Upper lobe of left lung (tissue), 6 donors: ENCODE measurements around the gene MAP4K2. TPM values are rescaled to one million over a fixed set of nuclear protein-coding genes. Genes with fewer than 3 reads are reported as not detected.

Source experiments
- ATAC-seq, 2 donors: fragments of 200-7000 bp; cut with Tn5 transposase; one replicate each; pipeline ENCODE4 v1.9.1; 2022; ENCODE audit warnings: mild to moderate bottlenecking in 2 of 2, moderate library complexity in 2 of 2; ENCODE audit not compliant: low FRiP score in 2 of 2
- DNase-seq, 2 donors: peaks; one replicate each; pipeline ENCODE4 v3.0.0-alpha.2; 2019 to 2020
- H3K27ac ChIP-seq, 4 donors: fragments of 200-600 bp; sonication (generic); one replicate each; pipeline ENCODE4 v1.5.1; 2016 to 2019
- H3K27me3 ChIP-seq, 4 donors: fragments of 200-600 bp; sonication (generic); one replicate each; pipeline ENCODE4 v1.5.1; 2017 to 2019
- H3K36me3 ChIP-seq, 4 donors: fragments of 200-600 bp; sonication (generic); one replicate each; pipeline ENCODE4 v1.5.1; 2016 to 2019
- H3K4me1 ChIP-seq, 4 donors: fragments of 200-600 bp; sonication (generic); one replicate each; pipeline ENCODE4 v1.5.1; 2018 to 2019
- H3K4me3 ChIP-seq, 4 donors: fragments of 200-600 bp; sonication (generic); one replicate each; pipeline ENCODE4 v1.5.1; 2017 to 2019; ENCODE audit warnings: mild to moderate bottlenecking in 2 of 4, moderate library complexity in 1 of 4
- H3K9me3 ChIP-seq, 4 donors: fragments of 200-600 bp; sonication (generic); one replicate each; pipeline ENCODE4 v1.5.1; 2018 to 2019
- CTCF ChIP-seq, 6 experiments: fragments of 450-650 bp in 4 of 6; fragments of 200-600 bp in 2 of 6; sonication (generic) in 2 of 6; IDR thresholded peaks; one replicate each; pipeline ENCODE4 v1.5.1; 2016 to 2019; ENCODE audit warnings: antibody characterized with exemption in 6 of 6
- EP300 ChIP-seq, 4 donors: sonication (generic); formaldehyde crosslinking; IDR thresholded peaks; one replicate each; pipeline ENCODE4 v1.5.1; 2017; ENCODE audit warnings: antibody characterized with exemption in 4 of 4, control low read depth in 2 of 4
- POLR2A ChIP-seq, 4 donors: fragments of 450-650 bp; IDR thresholded peaks; one replicate each; pipeline ENCODE4 v1.5.1; 2016 to 2017; ENCODE audit warnings: antibody characterized with exemption in 4 of 4, mild to moderate bottlenecking in 2 of 4
- POLR2AphosphoS5 ChIP-seq, 2 donors: sonication (generic); formaldehyde crosslinking; IDR thresholded peaks; one replicate each; pipeline ENCODE4 v1.5.1; 2017; ENCODE audit warnings: antibody characterized with exemption in 2 of 2
- WGBS, 2 donors: methylation state at CpG; one replicate each; pipeline ENCODE4 v1.1.5; 2017 to 2018; 5-methylcytosine and 5-hydroxymethylcytosine counted together
- total RNA-seq, 6 donors: library from RNA; depleted of rRNA in 4 of 6; stranded (reverse); fragments of >200 nt in 4 of 6; gene quantifications; one replicate each; pipeline versions ENCODE4 v1.1.0 to v1.2.1, GENCODE V29; 2016 to 2021
- donor health status: DM: no; HTN: no; CAD: no; lungs with moderate emphysema.
- donor health status: DM: no; HTN: yes; CAD: no; lungs with severe emphysema.

MAP4K2 gene
- total RNA-seq, 6 donors from 2014 or later, result 19.0 to 84.7 (median 29.2) TPM

GRCh38 chr11:64760759-64761420 lies 42.1 kb downstream of the MAP4K2 start:
- no peaks in the 10 kb centered on the region for H3K9me3 ChIP-seq
- H3K27me3 ChIP-seq, result no peaks in the 10 kb centered on the region
- TF ChIP-seq CTCF (IDR thresholded peaks at IDR 0.05) (no peak), POLR2AphosphoS5 (IDR thresholded peaks at IDR 0.05) (no peak), EP300 (IDR thresholded peaks at IDR 0.05) (no peak), POLR2A (IDR thresholded peaks at IDR 0.05) (no peak)
- 62 to 66% methylated on average over 7 of the region's 7 CpGs for WGBS, 2 donors
- H3K27ac ChIP-seq, result peak overlapping the region in 2 of 4 donors; percentile 20 to 53
- no peak overlapping the region for H3K4me3 ChIP-seq
- H3K4me1 ChIP-seq, result peaks cover 18 to 38% (median 26%) of the 10 kb centered on the region in 4 donors
- DNase-seq, result no peak
- H3K36me3 ChIP-seq, result peaks cover 16 to 42% (median 36%) of the 10 kb centered on the region in 4 donors
- no peak for ATAC-seq

GRCh38 chr11:64759722-64760719 lies 43.0 kb downstream of the MAP4K2 start, which contains the start of gene PYGM:
Gene PYGM (minus strand): TSS chr11:64759974. CDS start chr11:64759898, 76 bp downstream.
- peak in 1 of 2 donors; percentile 85 for DNase-seq
- no peaks in the 10 kb centered on the region for H3K9me3 ChIP-seq
- TF ChIP-seq POLR2AphosphoS5 (IDR thresholded peaks at IDR 0.05) (no peak), EP300 (IDR thresholded peaks at IDR 0.05) (no peak), POLR2A (IDR thresholded peaks at IDR 0.05) (no peak), CTCF (IDR thresholded peaks at IDR 0.05) (no peak)
- 69 to 72% methylated on average over 17 to 24 of the region's 24 CpGs for WGBS, 2 donors
- no peaks in the 10 kb centered on the region for H3K27me3 ChIP-seq
- H3K27ac ChIP-seq, result peak within 1 kb of the TSS in 3 of 4 donors; percentile 20 to 53 (median 46)
- peaks cover 8 to 33% (median 27%) of the 10 kb centered on the region in 4 donors for H3K36me3 ChIP-seq
- peaks cover 18 to 35% (median 24%) of the 10 kb centered on the region in 4 donors for H3K4me1 ChIP-seq
- ATAC-seq, result peak; percentile 70 to 82
- no peak within 1 kb of the TSS for H3K4me3 ChIP-seq

GRCh38 chr11:64759131-64759721 lies 43.8 kb downstream of the MAP4K2 start:
- peak in 1 of 2 donors; percentile 87 for DNase-seq
- peaks cover 18 to 32% (median 20%) of the 10 kb centered on the region in 4 donors for H3K4me1 ChIP-seq

GRCh38 chr11:64758330-64759079 lies 44.5 kb downstream of the MAP4K2 start:
- H3K27ac ChIP-seq, result no peak overlapping the region
- TF ChIP-seq EP300 (IDR thresholded peaks at IDR 0.05), result no peak
- H3K4me1 ChIP-seq, result peaks cover 13 to 26% (median 15%) of the 10 kb centered on the region in 4 donors
- no peak overlapping the region for H3K4me3 ChIP-seq
- no peaks in the 10 kb centered on the region for H3K9me3 ChIP-seq
- WGBS, 2 donors, result 89 to 95% methylated on average over 13 to 14 of the region's 15 CpGs
- H3K36me3 ChIP-seq, result peaks cover 0 to 18% (median 12%) of the 10 kb centered on the region in 4 donors
- DNase-seq, result peak in 1 of 2 donors; percentile 69
- H3K27me3 ChIP-seq, result no peaks in the 10 kb centered on the region
- ATAC-seq, result no peak

More at GRCh38 chr11:64759131-64759721, 43.8 kb downstream of the MAP4K2 start:
- Histone ChIP-seq H3K36me3 (peaks cover 0 to 25% (median 19%) of the 10 kb centered on the region in 4 donors), H3K27me3 (no peaks in the 10 kb centered on the region), H3K27ac (peak overlapping the region in 3 of 4 donors; percentile 20 to 53 (median 46)), H3K4me3 (no peak overlapping the region), H3K9me3 (no peaks in the 10 kb centered on the region)
- no peak for TF ChIP-seq POLR2A (IDR thresholded peaks at IDR 0.05)
- TF ChIP-seq EP300 (IDR thresholded peaks at IDR 0.05), result no peak
- WGBS, 2 donors, result 66 to 72% methylated on average over 9 to 21 of the region's 21 CpGs
- ATAC-seq, result no peak
